Hepatocyte (in vitro differentiated cells): Measurements from ENCODE around the gene FAM120B.

Source experiments
- CTCF ChIP-seq: fragments of 200-600 bp; sonication (generic); IDR thresholded peaks from 2 replicates; pipeline ENCODE4 v1.5.1; 2016; ENCODE audit warnings: antibody characterized with exemption, mild to moderate bottlenecking; ENCODE audit not compliant: poor library complexity
- EZH2 ChIP-seq: fragments of 200-600 bp; sonication (generic); IDR thresholded peaks from 2 replicates; pipeline ENCODE4 v1.6.1; 2016; ENCODE audit warnings: antibody characterized with exemption, mild to moderate bottlenecking, borderline replicate concordance

- TF ChIP-seq CTCF (no peak), EZH2 (no peak)
These were observed 10.2 kb upstream of the FAM120B start for GRCh38 chr6:170296423-170296745.
